Epithelial cell of prostate (primary cell): ENCODE data around the gene SCYL2.
"Not testable (repeated sequence)": the region's sequence is repeated elsewhere in the genome, so short reads cannot be mapped to it uniquely, and the experiment has no call there.

ENCODE experiments used
- DNase-seq: peaks from one replicate; pipeline ENCODE4 v3.0.0-alpha.2; 2011; ENCODE audit warnings: low read depth, low spot score
- H3K27ac ChIP-seq: fragments of 450-650 bp; 2 replicates; pipeline ENCODE4 v1.5.1; 2017; ENCODE audit warnings: mild to moderate bottlenecking

SCYL2 gene

GRCh38 chr12:100311317-100311716 lies 44.3 kb downstream of the SCYL2 start:
- DNase-seq = no peak
- H3K27ac ChIP-seq = no peak overlapping the region

- no peak for DNase-seq
- H3K27ac ChIP-seq = no peak overlapping the region
Measured at GRCh38 chr12:100317371-100317770, 50.4 kb downstream of the SCYL2 start.

GRCh38 chr12:100324498-100324897 lies 57.5 kb downstream of the SCYL2 start:
- H3K27ac ChIP-seq = no peak overlapping the region
- no peak for DNase-seq

GRCh38 chr12:100326208-100326607 lies 59.2 kb downstream of the SCYL2 start:
- H3K27ac ChIP-seq = no peak overlapping the region
- DNase-seq = no peak

- no peak for DNase-seq
- no peak overlapping the region for H3K27ac ChIP-seq
Measured at GRCh38 chr12:100329800-100330199, 62.8 kb downstream of the SCYL2 start.

GRCh38 chr12:100331871-100332270 lies 64.9 kb downstream of the SCYL2 start:
- H3K27ac ChIP-seq = no peak overlapping the region
- no peak for DNase-seq

- no peak for DNase-seq
- no peak overlapping the region for H3K27ac ChIP-seq
Measured at GRCh38 chr12:100332852-100333251, 65.9 kb downstream of the SCYL2 start.

GRCh38 chr12:100337299-100337698 lies 70.3 kb downstream of the SCYL2 start:
- DNase-seq = no peak
- no peak overlapping the region for H3K27ac ChIP-seq

GRCh38 chr12:100337727-100338126 lies 70.8 kb downstream of the SCYL2 start:
- DNase-seq = no peak

GRCh38 chr12:100339071-100339470 lies 72.1 kb downstream of the SCYL2 start:
- no peak for DNase-seq
- H3K27ac ChIP-seq = no peak overlapping the region

More at GRCh38 chr12:100337727-100338126, 70.8 kb downstream of the SCYL2 start:
- no peak overlapping the region for H3K27ac ChIP-seq

GRCh38 chr12:100342897-100343296 lies 75.9 kb downstream of the SCYL2 start:
- not testable (repeated sequence) for H3K27ac ChIP-seq, DNase-seq

- H3K27ac ChIP-seq, DNase-seq: not testable (repeated sequence)
Measured at GRCh38 chr12:100344351-100344750, 77.4 kb downstream of the SCYL2 start.

GRCh38 chr12:100345020-100345767 lies 78.2 kb downstream of the SCYL2 start:
- DNase-seq = no peak
- no peak overlapping the region for H3K27ac ChIP-seq

- no peak for DNase-seq
- no peak overlapping the region for H3K27ac ChIP-seq
Measured at GRCh38 chr12:100346660-100347059, 79.7 kb downstream of the SCYL2 start.

GRCh38 chr12:100348657-100349454 lies 81.9 kb downstream of the SCYL2 start:
- no peak overlapping the region for H3K27ac ChIP-seq
- no peak for DNase-seq

GRCh38 chr12:100356644-100357223 lies 89.8 kb downstream of the SCYL2 start, which contains the start of gene SLC17A8:
SLC17A8 (plus strand) TSS chr12:100357074; CDS start chr12:100357392, 318 bp downstream.
- DNase-seq = no peak

GRCh38 chr12:100359248-100359647 lies 92.3 kb downstream of the SCYL2 start:
- no peak overlapping the region for H3K27ac ChIP-seq
- no peak for DNase-seq

More at GRCh38 chr12:100356644-100357223, 89.8 kb downstream of the SCYL2 start, which contains the start of gene SLC17A8:
- no peak within 1 kb of the TSS for H3K27ac ChIP-seq

GRCh38 chr12:100359822-100360221 lies 92.8 kb downstream of the SCYL2 start:
- H3K27ac ChIP-seq = no peak overlapping the region
- DNase-seq = no peak

GRCh38 chr12:100360450-100360849 lies 93.5 kb downstream of the SCYL2 start:
- DNase-seq = no peak
- H3K27ac ChIP-seq = no peak overlapping the region

GRCh38 chr12:100364324-100364723 lies 97.3 kb downstream of the SCYL2 start:
- DNase-seq = no peak
- no peak overlapping the region for H3K27ac ChIP-seq

- no peak overlapping the region for H3K27ac ChIP-seq
- DNase-seq = no peak
Measured at GRCh38 chr12:100365411-100365810, 98.4 kb downstream of the SCYL2 start.
